ENCODE results near the gene SIGLECL1.

The SIGLECL1 gene

GRCh38 chr19:51297406-51297805 is 46.5 kb downstream of the SIGLECL1 start:
- no peak for DNase-seq

- DNase-seq, result no peak
Measured at GRCh38 chr19:51301266-51301665, 50.4 kb downstream of the SIGLECL1 start.

DNA sequence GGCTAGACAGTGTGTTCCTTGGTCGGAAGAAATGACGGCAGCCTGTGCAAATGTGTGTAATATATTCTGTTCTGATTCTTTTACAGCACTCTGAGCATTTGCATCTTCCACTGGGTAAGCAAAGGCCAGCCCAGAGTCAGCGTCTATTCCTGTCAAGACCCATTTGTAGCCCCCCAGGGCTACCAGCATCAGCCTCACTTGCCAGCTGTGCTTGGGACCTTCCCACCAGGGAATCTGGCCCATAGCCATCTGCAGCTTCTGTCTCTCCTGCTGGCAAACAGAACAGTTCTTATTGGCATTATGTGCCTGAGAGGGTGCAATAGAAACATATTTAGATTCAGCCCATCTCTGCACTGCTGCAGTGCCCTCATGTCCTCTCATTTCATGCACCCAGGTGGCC is 54.6 kb downstream of the SIGLECL1 start:
- DNase-seq, result no peak

GRCh38 chr19:51311351-51312257 is 60.7 kb downstream of the SIGLECL1 start, which contains the start of gene IGLON5:
Gene IGLON5 (plus strand): TSS chr19:51311644. CDS start chr19:51311848, 204 bp downstream.
- DNase-seq, result no peak

GRCh38 chr19:51316688-51317087 is 65.8 kb downstream of the SIGLECL1 start:
- DNase-seq, result no peak

DNA sequence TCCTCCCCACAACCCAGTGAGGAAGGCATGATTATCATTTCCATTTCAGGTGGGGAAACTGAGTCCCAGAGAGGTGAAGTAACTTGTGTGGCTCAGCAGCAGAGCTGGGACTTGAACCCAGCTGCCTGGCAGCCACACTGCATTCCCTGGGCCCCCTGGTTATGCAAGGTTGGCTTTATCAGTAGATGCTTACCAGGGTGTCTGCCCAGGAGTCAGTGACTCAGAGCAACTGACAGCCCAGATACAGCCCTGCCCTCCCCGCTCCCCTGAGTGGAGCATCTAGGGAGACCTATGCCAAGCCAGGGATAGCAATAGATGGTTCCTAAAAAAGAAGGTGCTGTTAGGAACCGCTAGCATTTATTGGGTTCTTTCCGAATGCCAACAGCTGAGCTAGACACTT is 66.5 kb downstream of the SIGLECL1 start:
- no peak for DNase-seq

- DNase-seq, result no peak
Measured at GRCh38 chr19:51317968-51318367, 67.1 kb downstream of the SIGLECL1 start.

Measured in stimulated activated CD4-positive, alpha-beta T cell treated with anti-CD3 and anti-CD28 coated beads, Interleukin-15, amount 100 ng/mL, for 24 hours (primary cell).